GM21529 (cell line): Measurements from ENCODE around the gene POU2AF1.

Source experiments
- ATAC-seq: cut with Tn5 transposase; IDR thresholded peaks from one replicate; pipeline ENCODE4 v1.9.1; 2021; ENCODE audit not compliant: unreplicated experiment

The POU2AF1 gene, protein sequence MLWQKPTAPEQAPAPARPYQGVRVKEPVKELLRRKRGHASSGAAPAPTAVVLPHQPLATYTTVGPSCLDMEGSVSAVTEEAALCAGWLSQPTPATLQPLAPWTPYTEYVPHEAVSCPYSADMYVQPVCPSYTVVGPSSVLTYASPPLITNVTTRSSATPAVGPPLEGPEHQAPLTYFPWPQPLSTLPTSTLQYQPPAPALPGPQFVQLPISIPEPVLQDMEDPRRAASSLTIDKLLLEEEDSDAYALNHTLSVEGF

DNA sequence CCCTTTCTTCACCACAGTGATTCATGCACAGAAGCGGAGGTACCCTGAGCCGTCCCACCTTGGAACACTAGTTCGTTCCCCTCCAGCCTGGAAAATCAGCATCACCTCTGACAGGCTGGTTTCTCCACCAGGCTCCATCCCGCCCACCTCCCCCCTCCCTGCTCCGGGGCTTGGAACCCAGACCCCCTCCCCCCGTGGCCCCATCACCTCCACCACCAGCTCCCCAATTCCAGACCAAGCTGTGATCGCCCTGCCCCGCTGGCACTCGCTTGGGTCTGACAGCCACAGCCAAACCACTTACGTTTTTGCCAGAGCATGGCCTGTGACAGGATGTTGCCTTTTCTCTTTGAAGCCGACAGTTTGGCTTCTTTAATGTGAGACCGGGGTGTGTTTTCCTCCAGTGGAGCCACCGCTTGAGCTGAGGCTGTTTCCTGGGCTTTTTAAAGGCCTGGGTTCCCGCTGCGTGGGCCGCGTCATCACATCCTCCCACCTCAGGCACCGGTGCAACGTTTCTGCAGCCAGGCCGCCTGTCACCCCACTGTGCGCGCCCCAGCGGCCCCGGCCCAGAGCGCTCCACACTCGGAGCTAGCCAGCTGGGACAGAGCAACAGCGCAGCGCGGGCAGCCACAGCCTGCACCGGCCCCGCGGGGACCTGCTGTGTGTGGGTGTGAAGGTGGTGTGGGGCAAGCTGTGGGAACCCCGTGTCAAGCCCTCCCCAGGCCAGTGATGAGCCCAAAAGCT lies at the start of gene POU2AF1:
Gene POU2AF1 (minus strand): TSS at position 415 of the 741 bp plus-strand sequence. CDS start 98 bp downstream, at position 317.
- ATAC-seq, result peak; percentile 71

DNA sequence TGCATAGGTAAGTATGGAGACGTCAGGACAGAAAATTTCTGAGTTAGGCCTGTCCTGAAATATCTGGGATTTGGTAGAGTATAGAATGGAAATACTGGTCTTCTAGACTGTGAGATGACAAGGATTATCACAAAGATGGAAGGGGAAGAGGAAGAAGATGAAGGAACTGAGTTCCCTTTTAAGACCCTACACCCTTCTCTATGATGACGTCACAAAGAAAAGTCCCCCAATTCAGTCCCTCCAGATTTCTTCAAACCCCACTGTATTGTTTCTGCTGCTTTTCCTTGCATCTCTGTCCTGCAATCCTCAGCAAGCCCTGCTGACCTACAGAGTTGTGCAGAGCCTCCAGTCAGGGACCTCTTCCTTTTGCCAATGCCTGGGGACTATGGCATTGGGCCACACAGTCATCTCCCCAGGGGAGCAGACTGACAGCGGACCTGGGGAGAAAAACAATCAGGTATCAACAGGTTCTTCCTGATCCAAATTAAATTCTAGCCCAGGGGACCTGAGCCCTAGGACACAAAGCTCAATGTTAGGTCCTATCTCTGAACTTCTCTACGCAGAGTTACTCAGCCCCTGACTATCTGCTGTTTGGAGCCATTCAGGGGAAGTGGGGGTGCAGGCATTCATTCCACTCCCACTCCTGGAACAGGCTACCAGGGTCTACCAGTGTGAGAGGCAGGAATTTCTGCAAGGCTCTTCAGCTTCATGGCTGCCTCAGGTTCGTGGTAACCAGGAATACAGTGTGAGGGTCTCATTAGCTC lies 49.2 kb upstream of the POU2AF1 start:
- ATAC-seq, result no peak

DNA sequence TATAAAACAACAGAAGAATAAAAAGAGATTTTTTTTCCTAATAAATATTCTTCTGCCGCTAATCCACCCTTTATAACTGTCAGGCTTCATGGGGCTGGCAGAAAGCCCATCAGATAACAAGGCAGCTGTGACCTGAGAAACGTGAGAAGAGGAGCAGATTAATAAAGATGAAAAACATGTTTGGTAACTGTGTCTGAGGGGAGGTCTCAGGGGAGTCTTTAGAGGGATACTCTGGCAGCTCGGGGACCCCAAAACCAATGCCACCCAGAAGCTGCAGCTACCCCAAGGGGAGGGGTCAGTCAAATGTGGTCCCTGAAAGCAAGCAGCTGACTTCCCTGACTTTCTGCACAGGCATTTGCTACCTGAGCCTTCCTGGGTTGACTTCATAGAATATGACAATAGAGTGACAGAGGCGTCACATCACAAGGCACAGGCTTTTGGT lies 48.4 kb upstream of the POU2AF1 start:
- ATAC-seq, result no peak

DNA sequence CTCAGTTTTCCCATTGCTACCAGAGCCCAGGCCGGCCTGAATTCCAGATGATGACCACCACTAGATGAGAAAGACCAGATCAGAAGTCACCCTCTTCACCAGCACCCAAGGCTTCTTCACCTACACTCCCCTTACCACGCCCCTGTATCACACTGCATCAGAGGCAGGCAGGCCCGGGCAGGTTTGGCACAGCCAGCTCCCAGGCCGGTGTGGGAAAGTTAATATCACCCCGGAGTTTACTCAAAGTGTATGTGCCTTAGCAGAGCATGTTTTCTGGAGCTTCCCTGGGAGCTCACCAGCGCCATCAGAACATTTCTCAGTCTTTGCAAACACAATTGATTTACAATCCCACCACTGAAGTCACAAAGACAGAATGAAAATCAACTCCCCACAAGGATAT lies 47.5 kb upstream of the POU2AF1 start:
- ATAC-seq, result no peak

DNA sequence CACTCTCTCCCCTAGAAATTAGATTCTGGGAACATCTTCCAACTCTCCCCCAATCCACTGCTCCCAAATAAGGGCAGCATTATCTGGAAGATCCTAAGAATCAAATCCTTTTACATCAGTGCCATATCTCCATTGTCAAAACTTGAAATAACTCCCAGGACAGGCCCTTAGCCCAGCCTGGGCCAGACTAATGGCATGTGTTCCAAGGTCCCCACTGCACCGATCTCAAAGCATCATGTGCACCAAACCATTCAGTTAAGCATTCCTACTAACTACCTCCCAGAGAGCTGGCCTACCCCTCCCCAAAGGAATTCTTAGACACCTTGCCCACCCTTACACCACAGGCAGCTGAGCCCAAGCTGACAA lies 44.2 kb upstream of the POU2AF1 start:
- ATAC-seq, result peak; percentile 7

DNA sequence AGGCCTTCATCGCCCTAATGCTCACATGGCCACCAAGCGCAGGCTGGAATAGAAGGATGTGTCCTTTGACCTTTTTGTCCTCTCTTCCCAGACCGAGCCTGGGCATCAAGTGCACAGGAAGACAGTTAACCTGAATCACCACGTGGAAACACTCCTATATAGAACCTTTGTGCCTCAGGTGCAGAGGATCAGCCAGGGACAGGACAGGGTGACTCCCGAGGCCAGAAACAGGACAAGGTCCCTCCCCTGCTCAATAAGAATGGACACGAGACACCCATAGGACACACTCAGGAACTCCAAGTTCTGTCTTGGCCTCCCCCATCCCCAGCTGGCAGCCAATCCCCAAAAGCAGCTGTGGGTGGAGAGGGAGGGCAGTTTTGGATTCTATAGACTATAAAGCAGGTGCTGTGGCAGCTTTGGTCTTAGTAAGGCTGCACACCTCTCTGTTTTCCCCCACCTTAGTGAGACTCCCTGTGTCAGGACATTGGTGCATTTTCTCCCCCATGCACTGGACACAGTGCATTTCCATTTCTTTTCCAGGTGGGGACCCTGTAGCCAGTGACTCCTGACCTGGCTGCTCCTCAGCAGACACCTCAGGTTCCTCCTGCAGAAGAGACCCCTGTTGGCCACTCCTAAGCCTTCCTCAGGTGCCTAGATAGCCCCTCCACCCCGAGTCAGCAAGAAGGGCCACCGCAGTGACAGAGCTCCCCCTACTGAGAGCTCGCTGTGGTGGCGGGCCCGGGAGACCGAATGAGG lies 43.6 kb upstream of the POU2AF1 start:
- ATAC-seq, result peak; percentile 80

DNA sequence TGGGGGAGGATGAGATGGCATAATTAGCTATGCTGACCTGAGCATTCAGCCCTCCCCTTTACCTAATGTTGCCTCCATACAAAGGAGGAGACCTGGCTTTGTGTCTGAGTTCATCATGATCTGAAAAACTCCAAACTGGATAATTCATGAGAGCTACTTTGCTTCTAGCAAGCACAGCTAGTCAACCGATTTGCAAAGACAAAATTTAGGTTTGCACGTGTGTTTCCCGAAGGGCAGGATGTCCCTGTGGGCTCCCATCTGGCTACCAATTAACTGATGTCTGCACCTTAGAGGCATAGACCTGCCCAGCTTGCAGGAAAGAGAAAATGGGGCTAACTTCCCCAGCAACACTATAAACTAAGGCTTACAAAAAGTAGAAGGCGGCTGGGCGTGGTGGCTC lies 42.2 kb upstream of the POU2AF1 start:
- no peak for ATAC-seq

DNA sequence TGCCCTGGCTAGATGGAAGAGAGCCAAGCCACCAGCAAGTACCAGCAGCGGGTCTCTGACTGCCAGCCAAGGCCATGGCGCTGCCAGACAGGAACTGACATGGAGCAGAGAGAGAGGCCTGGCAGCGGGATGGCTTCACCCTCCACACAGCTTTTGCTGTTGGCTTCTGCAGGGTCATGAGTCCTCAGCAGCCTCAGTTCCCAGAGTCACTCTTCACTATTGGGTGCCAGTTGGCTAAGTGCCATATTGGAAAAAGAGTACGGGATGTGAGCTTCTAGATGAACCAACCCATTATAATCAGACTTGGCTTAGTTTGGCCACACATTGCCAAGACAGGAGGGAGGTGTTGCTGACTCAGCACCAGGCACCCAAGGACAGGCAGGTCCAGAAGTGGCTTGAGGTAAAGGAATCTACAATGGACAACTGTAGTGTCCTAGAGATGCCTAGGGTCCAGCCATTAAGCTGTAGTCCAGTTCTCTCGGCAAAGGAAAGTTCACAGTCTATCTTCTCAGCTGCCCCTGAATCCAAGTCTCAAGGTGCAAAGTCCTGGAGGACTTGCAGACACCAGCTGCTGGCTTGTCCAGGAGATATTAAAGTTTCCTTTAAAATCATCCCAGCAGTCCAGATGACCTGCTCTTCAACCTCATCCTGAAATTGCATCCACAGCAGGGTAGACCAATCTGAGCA lies 40.7 kb upstream of the POU2AF1 start:
- ATAC-seq, result no peak

DNA sequence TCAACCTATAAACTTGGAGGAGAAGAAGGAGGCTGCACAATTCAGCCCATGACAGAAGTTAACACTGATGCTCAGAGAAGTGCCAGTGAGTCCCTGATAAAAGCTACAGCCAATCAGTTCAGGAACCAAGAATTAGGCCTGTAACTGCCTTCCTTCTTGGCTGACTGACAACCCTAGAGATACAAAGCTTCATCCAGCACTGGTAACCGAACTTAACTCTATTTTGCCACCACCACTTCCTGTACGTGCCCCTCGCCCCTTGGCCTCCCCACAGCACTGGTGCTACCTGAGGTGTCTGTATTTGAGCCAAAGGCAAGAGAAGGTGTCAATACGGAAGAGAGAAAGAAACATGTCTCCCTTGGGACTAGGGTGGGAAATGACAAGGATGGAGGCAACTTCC lies 40.1 kb upstream of the POU2AF1 start:
- ATAC-seq, result no peak

DNA sequence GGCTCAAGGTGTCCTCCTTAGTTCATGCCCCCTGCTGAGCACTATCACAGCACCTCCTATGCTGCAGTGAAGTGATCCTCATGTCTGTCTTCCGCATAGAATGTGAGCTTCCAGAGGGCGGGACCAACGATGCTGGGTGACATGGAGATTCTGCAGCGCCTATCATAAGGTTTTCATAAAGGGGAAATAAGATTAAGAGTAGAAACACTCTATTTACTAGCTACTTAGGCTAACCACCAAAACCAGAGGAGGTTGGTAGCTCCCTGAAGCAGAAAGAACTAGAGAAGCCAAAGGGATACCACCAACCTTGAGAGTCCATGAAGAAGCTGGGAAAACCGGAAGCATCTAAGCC lies 39.3 kb upstream of the POU2AF1 start:
- ATAC-seq, result no peak

DNA sequence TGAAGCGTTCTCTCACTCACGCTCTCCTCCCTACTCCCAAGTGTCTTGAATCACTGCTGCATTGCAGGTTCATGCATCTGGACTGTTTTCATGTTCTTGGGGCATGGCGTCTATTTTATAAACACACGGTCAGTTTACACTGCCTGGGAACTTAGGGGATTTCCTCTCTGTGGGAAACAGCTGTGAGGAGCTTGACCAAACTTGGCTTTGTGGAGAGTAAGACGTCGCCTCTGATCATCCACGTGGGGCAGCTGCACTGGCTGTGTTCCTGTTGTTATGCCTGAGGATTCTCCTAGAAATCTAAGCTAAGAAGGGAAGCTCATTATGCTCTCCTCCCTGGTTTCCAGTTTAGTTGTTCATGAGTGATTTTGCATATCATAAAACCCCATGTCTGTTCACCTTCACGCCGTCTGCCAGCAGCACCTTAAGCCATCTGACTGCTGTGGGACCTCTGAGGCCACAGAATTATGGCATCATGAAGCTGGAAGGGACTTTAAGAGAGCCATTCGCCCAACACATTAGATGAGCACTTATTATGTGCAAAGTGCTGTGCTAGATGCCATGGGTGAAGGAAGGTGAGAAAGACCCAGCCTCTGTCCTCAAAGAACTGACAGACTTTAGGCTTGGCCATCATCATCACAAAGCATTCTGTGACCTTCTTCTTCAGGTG lies 38.8 kb upstream of the POU2AF1 start:
- ATAC-seq, result peak; percentile 35

DNA sequence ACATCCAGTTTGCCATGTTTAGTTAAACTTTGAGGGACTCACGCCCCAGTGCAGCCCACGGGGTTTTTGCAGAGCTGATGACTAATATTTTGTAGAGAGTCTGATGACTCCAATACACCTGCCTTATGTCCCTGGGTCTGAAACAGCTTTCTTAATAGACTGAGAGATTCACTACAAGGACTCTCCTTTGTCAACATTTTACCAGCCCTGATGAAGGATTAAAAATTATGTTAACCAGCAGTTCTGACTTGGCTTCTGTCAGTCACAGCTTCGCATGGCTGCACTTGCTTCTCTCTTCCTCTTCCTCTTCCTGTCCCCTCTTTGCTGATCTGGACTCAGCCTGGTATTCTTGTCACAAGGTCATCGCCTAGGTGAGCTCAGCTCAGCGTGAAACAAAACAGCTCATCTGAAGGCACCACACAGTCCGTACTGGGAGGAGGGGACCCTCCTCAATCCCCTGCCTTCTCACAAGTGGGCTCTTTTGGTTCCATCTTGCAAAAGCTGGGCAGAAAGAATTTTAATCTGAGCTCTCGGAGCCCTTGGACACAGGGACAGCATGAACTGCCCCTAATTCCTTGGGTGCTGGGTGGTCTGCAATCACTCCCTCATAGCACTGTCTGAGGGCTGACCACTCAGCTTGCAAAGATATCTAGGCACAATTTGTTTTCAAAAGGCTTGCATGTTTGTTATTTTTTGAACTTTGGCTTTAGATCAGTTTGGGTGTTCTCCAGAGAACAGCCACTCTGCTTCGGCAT lies 38.1 kb upstream of the POU2AF1 start:
- peak; percentile 60 for ATAC-seq

DNA sequence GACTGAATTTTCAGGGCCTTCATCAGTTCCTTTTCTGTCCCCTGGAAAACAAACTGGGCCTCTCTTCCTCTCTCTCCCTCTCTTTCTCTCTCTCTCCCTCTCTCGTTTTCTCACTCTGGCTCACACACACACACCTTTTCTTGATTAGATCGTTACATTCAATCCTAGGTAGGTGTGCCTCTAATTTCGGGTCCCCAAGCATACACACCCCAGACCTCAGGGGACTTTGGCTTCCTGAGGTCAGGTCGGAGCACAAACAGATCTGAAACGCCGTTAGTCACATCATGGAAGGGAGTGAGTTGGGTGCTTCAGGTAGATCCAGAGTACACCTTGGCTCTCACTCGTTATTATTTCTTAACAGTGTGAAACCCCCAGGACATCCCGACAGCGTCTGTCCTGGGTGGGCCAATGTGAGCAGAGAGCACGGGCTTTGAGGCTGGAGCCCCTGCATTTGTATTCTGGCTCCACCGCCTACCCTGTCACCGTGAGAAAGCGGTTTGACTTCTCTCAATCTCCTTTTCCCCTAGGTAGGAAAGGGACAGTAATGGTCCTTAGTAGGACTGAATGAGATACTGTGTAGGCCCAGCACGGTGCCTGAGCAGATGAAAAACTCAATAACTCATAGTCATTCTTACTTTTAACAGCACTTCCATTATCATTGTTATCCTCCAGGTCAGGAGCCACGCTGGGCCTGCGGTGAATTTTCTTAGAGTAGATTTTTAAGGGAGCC lies 37.3 kb upstream of the POU2AF1 start:
- peak; percentile 8 for ATAC-seq

DNA sequence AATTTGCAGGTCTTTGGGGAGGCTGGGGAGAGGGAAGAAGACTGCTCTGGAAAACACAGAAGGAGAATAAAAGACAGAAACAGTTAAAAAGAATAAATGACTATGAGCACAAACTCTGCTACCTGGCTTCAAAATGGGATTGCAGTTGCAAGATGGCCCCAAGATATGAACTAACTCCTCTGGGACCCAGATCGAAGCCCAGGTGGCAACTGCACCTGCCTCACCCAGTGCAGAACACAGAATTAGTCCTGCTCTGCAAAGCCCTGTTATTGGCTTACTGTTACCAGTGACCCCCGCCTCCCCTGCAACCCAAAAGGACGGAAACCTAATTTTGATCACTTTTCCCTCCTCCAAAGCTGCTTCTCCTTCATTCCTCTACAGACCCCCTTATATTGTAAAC lies 35.9 kb upstream of the POU2AF1 start:
- no peak for ATAC-seq

DNA sequence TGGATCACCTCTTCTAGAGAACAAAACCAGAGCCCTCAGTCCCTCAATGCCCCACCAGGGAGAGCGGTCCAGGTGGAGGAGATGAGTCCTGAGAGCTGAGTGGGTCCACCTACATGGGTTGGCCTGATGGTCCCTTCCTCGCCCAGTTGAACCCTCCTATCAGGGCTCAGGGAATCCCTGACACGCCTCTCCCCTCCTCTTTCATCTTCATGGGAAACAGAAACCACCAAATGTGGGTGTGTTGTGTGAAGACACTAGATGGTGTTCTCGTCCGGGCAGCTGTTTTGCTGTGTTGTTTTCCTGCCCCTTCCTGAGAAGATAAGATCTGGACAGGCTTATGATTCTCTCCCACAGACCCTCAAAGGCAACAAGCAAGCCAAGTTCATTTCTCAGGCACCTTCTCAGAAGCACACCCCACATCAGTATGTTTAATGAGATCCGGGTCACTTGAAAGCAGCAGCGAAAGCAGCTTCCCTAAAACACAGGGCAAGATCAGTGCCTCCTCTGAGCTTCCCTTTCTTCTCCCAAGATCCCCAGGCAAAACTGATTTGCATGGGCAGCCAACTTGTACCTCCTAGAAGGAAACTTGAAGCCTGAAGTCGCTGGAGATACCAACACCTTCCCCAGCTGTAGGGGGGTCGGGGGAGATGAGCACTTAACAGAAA lies 35.3 kb upstream of the POU2AF1 start:
- peak; percentile 37 for ATAC-seq

DNA sequence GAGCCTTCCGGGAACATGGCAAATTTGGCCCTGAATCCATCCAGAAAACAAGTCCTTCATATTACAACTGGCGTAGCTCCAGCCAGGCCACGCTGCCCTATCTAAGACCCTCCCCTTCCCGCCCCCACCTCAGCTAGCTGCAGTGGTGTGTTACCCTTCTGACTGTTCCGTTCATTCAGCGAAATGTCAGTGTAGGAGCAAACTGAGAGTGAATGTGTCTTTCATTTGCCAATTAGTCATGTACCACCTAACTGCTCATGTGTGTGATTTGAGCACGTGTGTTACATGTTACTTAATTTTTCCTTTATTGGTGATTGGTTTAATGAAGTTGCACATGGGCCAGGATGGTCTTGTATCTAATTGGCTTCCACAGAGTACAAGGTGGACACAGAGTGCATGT lies 34.8 kb upstream of the POU2AF1 start:
- no peak for ATAC-seq

DNA sequence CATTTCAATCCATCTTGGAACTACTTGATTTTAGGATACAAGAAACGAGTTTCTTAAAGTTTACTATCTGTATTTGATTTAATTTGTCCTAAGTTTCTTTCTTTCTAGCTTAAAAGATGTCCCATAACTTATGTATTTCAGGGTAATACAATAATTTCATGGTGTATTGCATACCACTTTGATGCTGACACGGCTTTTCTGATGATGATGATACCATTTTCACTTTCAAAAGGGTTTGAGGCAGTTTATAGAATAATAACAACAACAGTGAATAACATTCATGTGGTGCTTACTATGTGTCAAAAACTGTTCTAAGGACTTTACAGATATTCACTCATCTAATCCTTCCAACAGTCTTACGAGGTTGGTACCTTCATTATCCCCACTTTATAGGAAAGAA lies 33.2 kb upstream of the POU2AF1 start:
- ATAC-seq, result no peak

DNA sequence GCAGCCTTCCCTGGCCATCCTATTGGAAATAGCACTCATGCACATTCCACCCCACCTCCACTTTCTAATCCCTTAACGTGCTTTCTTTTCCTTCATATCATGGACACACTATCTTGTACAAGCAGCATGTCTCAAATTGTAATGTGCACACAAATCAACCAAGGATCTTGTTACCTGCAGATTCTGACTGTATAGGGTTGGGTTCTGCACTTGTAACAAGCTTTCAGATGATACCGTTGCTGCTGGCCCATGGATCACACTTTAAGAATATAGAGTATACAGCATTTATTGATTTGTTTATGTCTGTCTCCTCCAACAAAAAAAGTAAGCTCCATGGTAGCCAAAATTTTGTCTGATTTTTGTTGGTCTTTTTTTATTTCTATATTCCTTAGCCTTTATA lies 32.4 kb upstream of the POU2AF1 start:
- no peak for ATAC-seq
